Right lobe of liver (tissue), 6 donors: ENCODE data around the gene STRIP2. TPM values are rescaled to one million over a fixed set of nuclear protein-coding genes. Genes with fewer than 3 reads are reported as not detected.
A peak's percentile ranks its signal among the peaks of the same experiment; 100 is the strongest.

Source experiments
- ATAC-seq, 4 donors: fragments of 200-7000 bp; cut with Tn5 transposase; one replicate each; pipeline ENCODE4 v1.9.1; 2020; ENCODE audit warnings: mild to moderate bottlenecking in 4 of 4, moderate library complexity in 4 of 4
- DNase-seq, 3 donors: peaks; one replicate each; pipeline ENCODE4 v3.0.0-alpha.2; 2020
- H3K27ac ChIP-seq, 3 donors: fragments of 200-600 bp; one replicate each; pipeline ENCODE4 v1.8.0; 2022
- H3K27me3 ChIP-seq, 2 donors: fragments of 200-600 bp; one replicate each; pipeline ENCODE4 v1.8.0; 2022
- H3K36me3 ChIP-seq, 4 donors: fragments of 200-600 bp; sonication (generic) in 1 of 4; one replicate each; pipeline versions ENCODE4 v1.5.1 to v1.8.0; 2017 to 2022; ENCODE audit warnings: control low read depth in 1 of 4
- H3K4me1 ChIP-seq, 4 donors: fragments of 200-600 bp; sonication (generic) in 1 of 4; one replicate each; pipeline versions ENCODE4 v1.5.1 to v1.8.0; 2017 to 2022; ENCODE audit warnings: control low read depth in 1 of 4
- H3K4me3 ChIP-seq, 3 donors: fragments of 200-600 bp; one replicate each; pipeline ENCODE4 v1.8.0; 2022
- H3K9me3 ChIP-seq, 4 donors: fragments of 200-600 bp; sonication (generic) in 1 of 4; one replicate each; pipeline versions ENCODE4 v1.5.1 to v1.8.0; 2017 to 2022; ENCODE audit warnings: control low read depth in 1 of 4
- CTCF ChIP-seq, 4 donors: fragments of 200-600 bp in 3 of 4; fragments of 450-650 bp in 1 of 4; IDR thresholded peaks; one replicate each; pipeline versions ENCODE4 v1.5.1 to v1.8.0; 2016 to 2022; ENCODE audit warnings: antibody characterized with exemption in 4 of 4, mild to moderate bottlenecking in 2 of 4
- POLR2A ChIP-seq: fragments of 450-650 bp; IDR thresholded peaks from one replicate; pipeline ENCODE4 v1.6.1; 2017; ENCODE audit warnings: antibody characterized with exemption, mild to moderate bottlenecking
- WGBS: methylation state at CpG from one replicate; pipeline ENCODE4 v1.1.6; 2018; ENCODE audit warnings: low coverage, low lambda C conversion rate; ENCODE audit not compliant: insufficient coverage; ENCODE audit errors: missing lambda C conversion rate; 5-methylcytosine and 5-hydroxymethylcytosine counted together
- intact Hi-C, 2 donors: fragments of 100-400 bp; cut with DNase I; formaldehyde crosslinking; loops; one replicate each; pipeline versions ENCODE4 v1.11.2 to v1.14.1; 2022
- total RNA-seq, 6 experiments: library from RNA; depleted of rRNA in 2 of 6; stranded (reverse); fragments of >200 nt in 2 of 6; fragmentation: NEBNext Ultra II Directional in 3 of 6; extraction: Animal tissue kit (Norgen Biotek cat#: 25700) in 3 of 6; gene quantifications; one replicate each; pipeline versions ENCODE4 v1.1.0 to v1.2.4, GENCODE V29; 2016 to 2023
- donor health status: DM: no; HTN: yes; CAD: no.
- donor health status: DM: no; HTN: no; CAD: no.
- donor health status: DM: no; HTN: no; CAD: no.
- donor health status: DM: no; HTN: yes; CAD: no.
- donor health status: DM: no; HTN: yes; CAD: no.

STRIP2 gene
- total RNA-seq, 6 experiments from 2014 or later, result 0.24 to 0.86 (median 0.42) TPM

GRCh38 chr7:129387537-129387936, 46.7 kb upstream of the STRIP2 start:
- intact Hi-C loops, result no loop called here
- DNase-seq (no peak), ATAC-seq (peak; percentile 61 to 81 (median 73))
- TF ChIP-seq CTCF (IDR thresholded peaks at IDR 0.05) (no peak), POLR2A (no peak)
- H3K9me3 ChIP-seq, result no peaks in the 10 kb centered on the region
- peaks cover 0 to 25% (median 0%) of the 10 kb centered on the region in 4 donors for H3K4me1 ChIP-seq
- H3K27me3 ChIP-seq, result no peaks in the 10 kb centered on the region
- WGBS, result 24% methylated on average over 2 of the region's 2 CpGs
- H3K4me3 ChIP-seq, result no peak overlapping the region
- H3K27ac ChIP-seq, result no peak overlapping the region
- H3K36me3 ChIP-seq, result peaks cover 0 to 8% (median 0%) of the 10 kb centered on the region in 4 donors

GRCh38 chr7:129388333-129389098, 45.7 kb upstream of the STRIP2 start:
- intact Hi-C loops, result no loop called here
- no peak for ATAC-seq
- H3K9me3 ChIP-seq, result no peaks in the 10 kb centered on the region
- DNase-seq, result no peak
- TF ChIP-seq CTCF (IDR thresholded peaks at IDR 0.05) (no peak), POLR2A (no peak)
- peaks cover 0 to 8% (median 0%) of the 10 kb centered on the region in 4 donors for H3K36me3 ChIP-seq
- no peaks in the 10 kb centered on the region for H3K27me3 ChIP-seq
- H3K4me1 ChIP-seq, result peaks cover 0 to 21% (median 0%) of the 10 kb centered on the region in 4 donors
- WGBS, result 93% methylated on average over 8 of the region's 8 CpGs
- no peak overlapping the region for H3K27ac ChIP-seq
- H3K4me3 ChIP-seq, result no peak overlapping the region

GRCh38 chr7:129389829-129390228, 44.4 kb upstream of the STRIP2 start:
- Histone ChIP-seq H3K27me3 (no peaks in the 10 kb centered on the region), H3K4me1 (peaks cover 0 to 17% (median 0%) of the 10 kb centered on the region in 4 donors), H3K9me3 (no peaks in the 10 kb centered on the region), H3K36me3 (peaks cover 0 to 8% (median 0%) of the 10 kb centered on the region in 4 donors), H3K4me3 (no peak overlapping the region), H3K27ac (no peak overlapping the region)
- DNase-seq (no peak), ATAC-seq (no peak)
- WGBS, result 76% methylated on average over 1 of the region's 1 CpG
- TF ChIP-seq POLR2A (no peak), CTCF (IDR thresholded peaks at IDR 0.05) (no peak)
- intact Hi-C loops, result no loop called here

GRCh38 chr7:129390314-129390713, 43.9 kb upstream of the STRIP2 start:
- Histone ChIP-seq H3K9me3 (no peaks in the 10 kb centered on the region), H3K4me1 (peaks cover 0 to 17% (median 0%) of the 10 kb centered on the region in 4 donors), H3K36me3 (peaks cover 0 to 8% (median 0%) of the 10 kb centered on the region in 4 donors), H3K4me3 (no peak overlapping the region), H3K27me3 (no peaks in the 10 kb centered on the region), H3K27ac (no peak overlapping the region)
- intact Hi-C loops, result no loop called here
- no peak for ATAC-seq
- no peak for TF ChIP-seq POLR2A
- no peak for TF ChIP-seq CTCF (IDR thresholded peaks at IDR 0.05)
- DNase-seq, result no peak
